ENCODE measurements around the gene ARHGAP25.
A peak's percentile ranks its signal among the peaks of the same experiment; 100 is the strongest.

The ARHGAP25 gene

GRCh38 chr2:68807821-68808266 lies 73.2 kb downstream of the ARHGAP25 start:
- H2BK15ac ChIP-seq (ENCODE audit: low read depth, poor library complexity, severe bottlenecking), result no peak overlapping the region
- peak; percentile 51 for DNase-seq
- H2AK5ac ChIP-seq (ENCODE audit: low read length, severe bottlenecking), result no peak overlapping the region
- H3K79me1 ChIP-seq (replicated peaks; ENCODE audit: low read length, poor library complexity, severe bottlenecking), result no peaks in the 10 kb centered on the region
- no peak overlapping the region for H2BK120ac ChIP-seq (ENCODE audit: low read depth, low read length)
- H3K27ac ChIP-seq (ENCODE audit: low read length, poor library complexity, severe bottlenecking), result no peak overlapping the region
- no peak overlapping the region for H4K8ac ChIP-seq (ENCODE audit: low read length)
- no peak overlapping the region for H2AFZ ChIP-seq (ENCODE audit: low read depth, low read length)
- no peak overlapping the region for H4K91ac ChIP-seq (ENCODE audit: low read length)
- H3K4me1 ChIP-seq (ENCODE audit: control insufficient read depth, insufficient read depth, low read depth, low read length), result no peaks in the 10 kb centered on the region
- no peak overlapping the region for H3K4me2 ChIP-seq (ENCODE audit: low read length, poor library complexity, severe bottlenecking)
- H3K18ac ChIP-seq (ENCODE audit: low read depth in 1 of 2, low read length in 2 of 2), result no peak overlapping the region
- no peaks in the 10 kb centered on the region for H3K36me3 ChIP-seq (ENCODE audit: control insufficient read depth in 1 of 2, insufficient read depth in 2 of 2, low read depth in 1 of 2, low read length in 2 of 2)
- no peak overlapping the region for H3K4me3 ChIP-seq (ENCODE audit: insufficient read depth in 1 of 2, low read depth in 1 of 2, low read length in 2 of 2)
- no peaks in the 10 kb centered on the region for H3K9me3 ChIP-seq (ENCODE audit: control insufficient read depth, low read length)
- no peak overlapping the region for H2BK12ac ChIP-seq (ENCODE audit: low read length in 2 of 2)
- 58% methylated on average over 6 of the region's 6 CpGs for WGBS
- H3K4ac ChIP-seq (ENCODE audit: low read depth in 1 of 2, low read length in 2 of 2), result no peak overlapping the region
- H3K9ac ChIP-seq (ENCODE audit: low read length), result no peak overlapping the region
- H3K27me3 ChIP-seq (ENCODE audit: control insufficient read depth in 1 of 2, insufficient read depth in 1 of 2, low read length in 2 of 2), result peaks cover 5 to 33% of the 10 kb centered on the region in 2 experiments
- H3K23ac ChIP-seq (ENCODE audit: low read length in 2 of 2), result no peak overlapping the region
- no peak overlapping the region for H2BK5ac ChIP-seq (ENCODE audit: low read depth, low read length, poor library complexity, severe bottlenecking)
- no peak overlapping the region for H3K14ac ChIP-seq (ENCODE audit: low read length in 2 of 2)

GRCh38 chr2:68809324-68810240 lies 75.0 kb downstream of the ARHGAP25 start:
- Histone ChIP-seq H2BK120ac (ENCODE audit: low read depth, low read length) (no peak overlapping the region), H3K4ac (ENCODE audit: low read depth in 1 of 2, low read length in 2 of 2) (peak overlapping the region in 1 of 2 experiments; percentile 38), H3K9ac (ENCODE audit: low read length) (no peak overlapping the region), H3K36me3 (ENCODE audit: control insufficient read depth in 1 of 2, insufficient read depth in 2 of 2, low read depth in 1 of 2, low read length in 2 of 2) (no peaks in the 10 kb centered on the region), H2BK12ac (ENCODE audit: low read length in 2 of 2) (no peak overlapping the region), H3K14ac (ENCODE audit: low read length in 2 of 2) (no peak overlapping the region), H3K9me3 (ENCODE audit: control insufficient read depth, low read length) (no peaks in the 10 kb centered on the region), H3K4me1 (ENCODE audit: control insufficient read depth, insufficient read depth, low read depth, low read length) (no peaks in the 10 kb centered on the region), H3K23ac (ENCODE audit: low read length in 2 of 2) (no peak overlapping the region), H3K18ac (ENCODE audit: low read depth in 1 of 2, low read length in 2 of 2) (no peak overlapping the region), H3K4me2 (ENCODE audit: low read length, poor library complexity, severe bottlenecking) (no peak overlapping the region), H2AK5ac (ENCODE audit: low read length, severe bottlenecking) (no peak overlapping the region), H3K27ac (ENCODE audit: low read length, poor library complexity, severe bottlenecking) (no peak overlapping the region), H3K27me3 (ENCODE audit: control insufficient read depth in 1 of 2, insufficient read depth in 1 of 2, low read length in 2 of 2) (peaks cover 0 to 16% of the 10 kb centered on the region in 2 experiments), H4K91ac (ENCODE audit: low read length) (no peak overlapping the region), H3K79me1 (replicated peaks; ENCODE audit: low read length, poor library complexity, severe bottlenecking) (no peaks in the 10 kb centered on the region), H3K4me3 (ENCODE audit: insufficient read depth in 1 of 2, low read depth in 1 of 2, low read length in 2 of 2) (no peak overlapping the region), H2BK5ac (ENCODE audit: low read depth, low read length, poor library complexity, severe bottlenecking) (no peak overlapping the region), H2BK15ac (ENCODE audit: low read depth, poor library complexity, severe bottlenecking) (no peak overlapping the region), H4K8ac (ENCODE audit: low read length) (no peak overlapping the region), H2AFZ (ENCODE audit: low read depth, low read length) (no peak overlapping the region)
- no peak for DNase-seq
- WGBS, result 100% methylated on average over 1 of the region's 2 CpGs

- Histone ChIP-seq H3K79me1 (replicated peaks; ENCODE audit: low read length, poor library complexity, severe bottlenecking) (no peaks in the 10 kb centered on the region), H3K23ac (ENCODE audit: low read length in 2 of 2) (no peak overlapping the region), H3K4me3 (ENCODE audit: insufficient read depth in 1 of 2, low read depth in 1 of 2, low read length in 2 of 2) (no peak overlapping the region), H2AK5ac (ENCODE audit: low read length, severe bottlenecking) (no peak overlapping the region), H2BK12ac (ENCODE audit: low read length in 2 of 2) (no peak overlapping the region), H3K14ac (ENCODE audit: low read length in 2 of 2) (no peak overlapping the region), H2AFZ (ENCODE audit: low read depth, low read length) (no peak overlapping the region), H2BK5ac (ENCODE audit: low read depth, low read length, poor library complexity, severe bottlenecking) (no peak overlapping the region), H3K27me3 (ENCODE audit: control insufficient read depth in 1 of 2, insufficient read depth in 1 of 2, low read length in 2 of 2) (peaks cover 0 to 5% of the 10 kb centered on the region in 2 experiments), H3K36me3 (ENCODE audit: control insufficient read depth in 1 of 2, insufficient read depth in 2 of 2, low read depth in 1 of 2, low read length in 2 of 2) (no peaks in the 10 kb centered on the region), H3K4me1 (ENCODE audit: control insufficient read depth, insufficient read depth, low read depth, low read length) (peaks cover 3% of the 10 kb centered on the region), H2BK120ac (ENCODE audit: low read depth, low read length) (no peak overlapping the region), H3K4me2 (ENCODE audit: low read length, poor library complexity, severe bottlenecking) (no peak overlapping the region), H3K18ac (ENCODE audit: low read depth in 1 of 2, low read length in 2 of 2) (peak overlapping the region in 1 of 2 experiments; percentile 81), H4K8ac (ENCODE audit: low read length) (no peak overlapping the region), H3K4ac (ENCODE audit: low read depth in 1 of 2, low read length in 2 of 2) (no peak overlapping the region), H3K27ac (ENCODE audit: low read length, poor library complexity, severe bottlenecking) (no peak overlapping the region), H3K9ac (ENCODE audit: low read length) (no peak overlapping the region), H4K91ac (ENCODE audit: low read length) (no peak overlapping the region), H3K9me3 (ENCODE audit: control insufficient read depth, low read length) (no peaks in the 10 kb centered on the region), H2BK15ac (ENCODE audit: low read depth, poor library complexity, severe bottlenecking) (no peak overlapping the region)
- WGBS, result 53% methylated on average over 2 of the region's 2 CpGs
- peak; percentile 24 for DNase-seq
Measured at GRCh38 chr2:68811364-68811763, 76.8 kb downstream of the ARHGAP25 start.

GRCh38 chr2:68812251-68812650 lies 77.6 kb downstream of the ARHGAP25 start:
- no peak overlapping the region for H4K8ac ChIP-seq (ENCODE audit: low read length)
- peaks cover 0 to 5% of the 10 kb centered on the region in 2 experiments for H3K27me3 ChIP-seq (ENCODE audit: control insufficient read depth in 1 of 2, insufficient read depth in 1 of 2, low read length in 2 of 2)
- H3K14ac ChIP-seq (ENCODE audit: low read length in 2 of 2), result no peak overlapping the region
- H3K9me3 ChIP-seq (ENCODE audit: control insufficient read depth, low read length), result no peaks in the 10 kb centered on the region
- no peaks in the 10 kb centered on the region for H3K79me1 ChIP-seq (replicated peaks; ENCODE audit: low read length, poor library complexity, severe bottlenecking)
- no peak overlapping the region for H2AFZ ChIP-seq (ENCODE audit: low read depth, low read length)
- no peak overlapping the region for H2BK5ac ChIP-seq (ENCODE audit: low read depth, low read length, poor library complexity, severe bottlenecking)
- no peak overlapping the region for H3K27ac ChIP-seq (ENCODE audit: low read length, poor library complexity, severe bottlenecking)
- no peak overlapping the region for H3K4me3 ChIP-seq (ENCODE audit: insufficient read depth in 1 of 2, low read depth in 1 of 2, low read length in 2 of 2)
- no peak overlapping the region for H3K9ac ChIP-seq (ENCODE audit: low read length)
- H3K4ac ChIP-seq (ENCODE audit: low read depth in 1 of 2, low read length in 2 of 2), result no peak overlapping the region
- peak overlapping the region; percentile 15 to 24 for H2BK12ac ChIP-seq (ENCODE audit: low read length in 2 of 2)
- H4K91ac ChIP-seq (ENCODE audit: low read length), result no peak overlapping the region
- no peak for DNase-seq
- H2BK120ac ChIP-seq (ENCODE audit: low read depth, low read length), result no peak overlapping the region
- peak overlapping the region; percentile 4 to 46 for H3K18ac ChIP-seq (ENCODE audit: low read depth in 1 of 2, low read length in 2 of 2)
- no peak overlapping the region for H3K23ac ChIP-seq (ENCODE audit: low read length in 2 of 2)
- H2BK15ac ChIP-seq (ENCODE audit: low read depth, poor library complexity, severe bottlenecking), result no peak overlapping the region
- no peaks in the 10 kb centered on the region for H3K36me3 ChIP-seq (ENCODE audit: control insufficient read depth in 1 of 2, insufficient read depth in 2 of 2, low read depth in 1 of 2, low read length in 2 of 2)
- peaks cover 3% of the 10 kb centered on the region for H3K4me1 ChIP-seq (ENCODE audit: control insufficient read depth, insufficient read depth, low read depth, low read length)
- no peak overlapping the region for H2AK5ac ChIP-seq (ENCODE audit: low read length, severe bottlenecking)
- 95% methylated on average over 6 of the region's 6 CpGs for WGBS
- no peak overlapping the region for H3K4me2 ChIP-seq (ENCODE audit: low read length, poor library complexity, severe bottlenecking)
